Endothelial cell of umbilical vein (primary cell): ENCODE results near the gene TRIM2. TPM values are rescaled to one million over a fixed set of nuclear protein-coding genes. Genes with fewer than 3 reads are reported as not detected.

Source experiments
- BruUV-seq: library from RNA; stranded (reverse); fragments of 400-500 nt; replicated peaks from 2 replicates; lab custom pipeline; 2021; lab: Mats Ljungman, UMichigan
- CTCF ChIA-PET: fragments of 300-600, 350-600 bp; sonication (Branson Sonifier 250); formaldehyde crosslinking; loops from one replicate; lab custom pipeline; 2021; ENCODE audit warnings: antibody characterized with exemption, inconsistent platforms; lab: Charles Lee
- POLR2A ChIA-PET: fragments of 300-600, 350-600 bp; sonication (Branson Sonifier 250); formaldehyde crosslinking; loops from one replicate; lab custom pipeline; 2021; ENCODE audit warnings: antibody characterized with exemption, inconsistent platforms; lab: Charles Lee
- DNase-seq: peaks from one replicate; pipeline ENCODE4 v3.0.0-alpha.2; 2011; ENCODE audit warnings: low read depth, low spot score
- FAIRE-seq: peaks from 2 replicates; lab custom pipeline; 2011; peaks lifted over from hg19 to GRCh38; lab: Jason Lieb, UNC
- H2AFZ ChIP-seq: 2 replicates; pipeline ENCODE4 v1.6.0; 2012; ENCODE audit warnings: low read depth, low read length, control low read depth, inconsistent platforms
- H3K27ac ChIP-seq: 2 replicates; pipeline ENCODE4 v1.5.1; 2011; ENCODE audit warnings: low read depth, mild to moderate bottlenecking, control low read depth, low read length, moderate library complexity; ENCODE audit not compliant: insufficient read depth
- H3K27me3 ChIP-seq, 2 experiments: 2 replicates each; pipeline versions ENCODE4 v1.6.0 to v1.6.1; 2011; ENCODE audit warnings: low read length in 2 of 2, mixed read lengths in 1 of 2; ENCODE audit not compliant: control insufficient read depth in 2 of 2, insufficient read depth in 2 of 2
- H3K36me3 ChIP-seq, 2 experiments: 2 replicates in 1 of 2; 3 replicates in 1 of 2; pipeline ENCODE4 v1.5.1; 2011; ENCODE audit warnings: low read length in 2 of 2, mild to moderate bottlenecking in 1 of 2, moderate library complexity in 1 of 2; ENCODE audit not compliant: control insufficient read depth in 2 of 2, insufficient read depth in 2 of 2; ENCODE audit errors: extremely low read depth in 1 of 2
- H3K4me1 ChIP-seq: 3 replicates; pipeline ENCODE4 v1.5.1; 2011; ENCODE audit warnings: mild to moderate bottlenecking, low read length; ENCODE audit not compliant: control insufficient read depth, insufficient read depth; ENCODE audit errors: extremely low read depth
- H3K4me2 ChIP-seq: 2 replicates; pipeline ENCODE4 v1.6.1; 2011; ENCODE audit warnings: low read length, control low read depth, mixed read lengths; ENCODE audit not compliant: insufficient read depth
- H3K4me3 ChIP-seq, 3 experiments: fragments of 200-600 bp in 1 of 3; sonication (generic), shearing (Covaris generic) in 1 of 3; replicated peaks in 1 of 3; 2 replicates each; pipeline ENCODE4 v1.5.1; 2011 to 2016; ENCODE audit warnings: control low read depth in 3 of 3, low read length in 3 of 3, mild to moderate bottlenecking in 2 of 3, inconsistent platforms in 1 of 3, low read depth in 1 of 3, moderate library complexity in 1 of 3; ENCODE audit not compliant: insufficient read depth in 1 of 3
- H3K79me2 ChIP-seq: 2 replicates; pipeline ENCODE4 v1.6.0; 2012; ENCODE audit warnings: low read length, inconsistent platforms; ENCODE audit not compliant: control insufficient read depth, insufficient read depth
- H3K9ac ChIP-seq: replicated peaks from 2 replicates; pipeline ENCODE3; 2011; ENCODE audit warnings: low read length, control low read depth; ENCODE audit not compliant: insufficient read depth; ENCODE audit errors: extremely low read depth
- H3K9me1 ChIP-seq: replicated peaks from 3 replicates; pipeline ENCODE4 v1.6.0; 2011; ENCODE audit warnings: mild to moderate bottlenecking, low read length; ENCODE audit not compliant: control insufficient read depth, insufficient read depth; ENCODE audit errors: extremely low read depth
- H3K9me3 ChIP-seq: replicated peaks from 2 replicates; pipeline ENCODE4 v1.5.1; 2012; ENCODE audit warnings: low read length, inconsistent platforms; ENCODE audit not compliant: control insufficient read depth, insufficient read depth
- H4K20me1 ChIP-seq: replicated peaks from 2 replicates; pipeline ENCODE3; 2011; ENCODE audit warnings: mild to moderate bottlenecking, low read length; ENCODE audit not compliant: control insufficient read depth, insufficient read depth; ENCODE audit errors: extremely low read depth
- EZH2 ChIP-seq: IDR thresholded peaks from 2 replicates; pipeline ENCODE4 v1.6.1; 2012; ENCODE audit warnings: borderline replicate concordance, low read depth, mild to moderate bottlenecking, moderate library complexity, low read length, inconsistent platforms; ENCODE audit not compliant: severe bottlenecking
- FOS ChIP-seq: IDR thresholded peaks from 2 replicates; pipeline ENCODE4 v1.6.1; 2011; ENCODE audit warnings: mild to moderate bottlenecking, low read length, moderate library complexity, borderline replicate concordance; ENCODE audit not compliant: insufficient read depth
- GATA2 ChIP-seq: IDR thresholded peaks from 2 replicates; pipeline ENCODE4 v1.7.0; 2011; ENCODE audit warnings: low read depth, mild to moderate bottlenecking, moderate library complexity, mixed read lengths, low read length; ENCODE audit not compliant: insufficient read length, insufficient read depth
- JUN ChIP-seq: IDR thresholded peaks from 2 replicates; pipeline ENCODE4 v1.6.1; 2011; ENCODE audit warnings: borderline replicate concordance, low read depth; ENCODE audit not compliant: insufficient read length, insufficient read depth
- MYC ChIP-seq: IDR thresholded peaks from one replicate; pipeline ENCODE4 v1.6.1; 2011; ENCODE audit warnings: mild to moderate bottlenecking, low read depth, low read length
- POLR2A ChIP-seq: IDR thresholded peaks from 2 replicates; pipeline ENCODE4 v1.6.1; 2012; ENCODE audit warnings: low read depth, mild to moderate bottlenecking, control low read depth, low read length
- POLR2AphosphoS5 ChIP-seq: IDR thresholded peaks from 2 replicates; pipeline ENCODE4 v1.6.1; 2012; ENCODE audit warnings: low read depth, mild to moderate bottlenecking, control low read depth, low read length, moderate library complexity; ENCODE audit not compliant: insufficient read depth
- dilution Hi-C: fragments of 300-500 bp; cut with MboI; formaldehyde crosslinking; loops from one replicate; pipeline ENCODE4 v1.15.0; 2019; ENCODE audit warnings: low sequenced_read_pairs; ENCODE audit not compliant: extremely low pct_ligation_motif_present
- intact Hi-C: fragments of 100-400 bp; cut with micrococcal nuclease; formaldehyde crosslinking; loops from one replicate; pipeline ENCODE4 v1.10.0; 2022
- polyA plus RNA-seq, 4 experiments: library from polyadenylated mRNA; depleted of rRNA in 3 of 4; stranded (reverse) in 3 of 4; unstranded in 1 of 4; fragments of >200 nt; gene quantifications; 2 replicates each; pipeline versions ENCODE4 v1.2.1 to v1.2.3, GENCODE V29; 2011 to 2012; ENCODE audit warnings: missing spikeins in 1 of 4
- total RNA-seq: library from RNA; stranded (reverse); gene quantifications from 2 replicates; pipeline ENCODE4 v1.2.3, GENCODE V29; 2021
- TF ChIP-seq, protein P1 (sequence below), 2 donors: IDR thresholded peaks; 1 replicate in 1 of 2; 2 replicates in 1 of 2; pipeline ENCODE4 v1.5.1; 2011; ENCODE audit warnings: low read length in 2 of 2, mild to moderate bottlenecking in 2 of 2, moderate library complexity in 2 of 2, control low read depth in 1 of 2, inconsistent platforms in 1 of 2, low read depth in 1 of 2; ENCODE audit not compliant: insufficient read depth in 1 of 2; ENCODE audit errors: extremely low read depth in 1 of 2
- TF ChIP-seq, protein P2 (sequence below): IDR thresholded peaks from 2 replicates; pipeline ENCODE4 v1.6.1; 2011; ENCODE audit not compliant: insufficient read depth, insufficient read length

Gene TRIM2
- total and polyA plus RNA-seq, 2 donors (not counting 3 experiments of a cell fraction or from before 2014, with no cell fraction given), result 6.8 to 19.7 TPM

DNA sequence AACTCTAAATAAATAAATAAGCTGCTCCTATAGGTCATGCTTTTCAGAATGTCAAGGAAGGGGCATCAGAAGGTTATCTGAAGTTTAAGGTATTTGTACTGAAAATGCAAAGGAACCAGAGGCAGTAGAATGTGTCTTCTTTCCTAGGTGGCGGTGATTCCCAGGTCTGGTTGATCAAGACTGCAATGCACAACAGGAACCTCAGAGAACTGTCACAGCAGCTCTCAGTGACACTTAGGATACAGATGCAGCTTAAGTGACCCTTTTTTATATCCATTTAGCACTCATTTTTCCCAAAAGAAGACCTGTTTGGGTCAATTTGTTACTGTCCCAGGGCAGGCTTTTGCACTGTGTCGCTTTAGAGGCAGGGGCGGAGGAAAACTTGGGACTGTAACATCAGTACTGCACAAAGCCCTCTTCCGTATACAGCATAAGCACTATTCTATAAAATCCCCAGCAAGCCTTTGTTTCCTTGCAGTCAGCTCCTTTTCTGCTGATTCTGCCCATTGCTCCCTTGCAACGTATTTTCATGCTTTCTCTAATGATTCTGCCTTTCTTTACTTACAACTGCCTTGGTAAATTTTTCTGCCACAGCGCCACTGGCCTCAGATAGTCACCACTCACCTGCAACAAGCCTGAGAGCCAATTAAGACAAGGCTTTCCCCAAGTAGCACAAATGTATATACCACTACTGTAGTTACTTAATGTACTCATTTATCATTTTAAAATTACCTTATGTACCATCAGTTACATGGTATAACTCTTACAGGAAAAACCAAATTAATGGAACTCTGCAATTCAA is 138.7 kb downstream of the TRIM2 start:
- CTCF ChIA-PET, result interaction anchor here (0.9 to 6.9 kb wide), 4 partner anchors 200 to 300 kb away, joined by 3 to 129 read pairs (median 13); no protein-coding TSS in a partner anchor
- H3K27ac ChIP-seq, result no peak overlapping the region
- H3K27me3 ChIP-seq, result no peaks in the 10 kb centered on the region
- peaks cover 25% of the 10 kb centered on the region for H3K4me1 ChIP-seq
- H3K4me2 ChIP-seq, result no peak overlapping the region
- TF ChIP-seq POLR2AphosphoS5 (no peak), MYC (no peak), POLR2A (no peak), JUN (no peak), FOS (no peak), EZH2 (no peak), GATA2 (no peak)
- TF ChIP-seq, protein P1, sequence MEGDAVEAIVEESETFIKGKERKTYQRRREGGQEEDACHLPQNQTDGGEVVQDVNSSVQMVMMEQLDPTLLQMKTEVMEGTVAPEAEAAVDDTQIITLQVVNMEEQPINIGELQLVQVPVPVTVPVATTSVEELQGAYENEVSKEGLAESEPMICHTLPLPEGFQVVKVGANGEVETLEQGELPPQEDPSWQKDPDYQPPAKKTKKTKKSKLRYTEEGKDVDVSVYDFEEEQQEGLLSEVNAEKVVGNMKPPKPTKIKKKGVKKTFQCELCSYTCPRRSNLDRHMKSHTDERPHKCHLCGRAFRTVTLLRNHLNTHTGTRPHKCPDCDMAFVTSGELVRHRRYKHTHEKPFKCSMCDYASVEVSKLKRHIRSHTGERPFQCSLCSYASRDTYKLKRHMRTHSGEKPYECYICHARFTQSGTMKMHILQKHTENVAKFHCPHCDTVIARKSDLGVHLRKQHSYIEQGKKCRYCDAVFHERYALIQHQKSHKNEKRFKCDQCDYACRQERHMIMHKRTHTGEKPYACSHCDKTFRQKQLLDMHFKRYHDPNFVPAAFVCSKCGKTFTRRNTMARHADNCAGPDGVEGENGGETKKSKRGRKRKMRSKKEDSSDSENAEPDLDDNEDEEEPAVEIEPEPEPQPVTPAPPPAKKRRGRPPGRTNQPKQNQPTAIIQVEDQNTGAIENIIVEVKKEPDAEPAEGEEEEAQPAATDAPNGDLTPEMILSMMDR (IDR thresholded peaks at IDR 0.05; ENCODE audit: extremely low read depth in 1 of 2, insufficient read depth in 1 of 2, low read depth in 1 of 2, low read length in 2 of 2), result no peak
- TF ChIP-seq, protein P2, sequence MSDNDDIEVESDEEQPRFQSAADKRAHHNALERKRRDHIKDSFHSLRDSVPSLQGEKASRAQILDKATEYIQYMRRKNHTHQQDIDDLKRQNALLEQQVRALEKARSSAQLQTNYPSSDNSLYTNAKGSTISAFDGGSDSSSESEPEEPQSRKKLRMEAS, result no peak
- dilution Hi-C loops, result no loop called here
- H3K36me3 ChIP-seq, result no peaks in the 10 kb centered on the region
- POLR2A ChIA-PET, result no interaction called here
- no TSS peak for BruUV-seq
- intact Hi-C loops, result no loop called here
- FAIRE-seq, result no peak
- H3K9me1 ChIP-seq, result no peaks in the 10 kb centered on the region
- no peak overlapping the region for H3K9ac ChIP-seq
- H4K20me1 ChIP-seq, result no peaks in the 10 kb centered on the region
- H3K79me2 ChIP-seq, result peaks cover 4% of the 10 kb centered on the region
- H3K4me3 ChIP-seq, result no peak overlapping the region
- no peak overlapping the region for H2AFZ ChIP-seq
- no peaks in the 10 kb centered on the region for H3K9me3 ChIP-seq
- DNase-seq, result no peak
